ENCODE results near the gene FN3K.
A peak's percentile ranks its signal among the peaks of the same experiment; 100 is the strongest.

The FN3K gene

GRCh38 chr17:82703935-82704865, 31.2 kb upstream of the FN3K start:
- DNase-seq: no peak

- DNase-seq: no peak
Measured at GRCh38 chr17:82704886-82705285, 30.5 kb upstream of the FN3K start.

- DNase-seq: no peak
Measured at GRCh38 chr17:82705756-82706155, 29.7 kb upstream of the FN3K start.

- DNase-seq: no peak
Measured at GRCh38 chr17:82709024-82709675, 26.3 kb upstream of the FN3K start.

- DNase-seq: no peak
Measured at GRCh38 chr17:82709676-82710498, 25.5 kb upstream of the FN3K start.

GRCh38 chr17:82710499-82711232, 24.7 kb upstream of the FN3K start:
- no peak for DNase-seq

GRCh38 chr17:82713071-82713723, 22.2 kb upstream of the FN3K start:
- DNase-seq: no peak

GRCh38 chr17:82716203-82717010, 19.0 kb upstream of the FN3K start, which contains the start of gene FN3KRP:
Gene FN3KRP, plus strand, starts transcription at chr17:82716706. Its CDS starts 50 bp downstream, at chr17:82716756.
- DNase-seq: peak; percentile 93

- no peak for DNase-seq
Measured at GRCh38 chr17:82718986-82719685, 16.3 kb upstream of the FN3K start.

GRCh38 chr17:82720204-82720603, 15.2 kb upstream of the FN3K start:
- no peak for DNase-seq

GRCh38 chr17:82722341-82723013, 12.9 kb upstream of the FN3K start:
- DNase-seq: no peak

GRCh38 chr17:82723169-82723807, 12.1 kb upstream of the FN3K start:
- DNase-seq: no peak

- DNase-seq: no peak
Measured at GRCh38 chr17:82726427-82726826, 9.0 kb upstream of the FN3K start.

GRCh38 chr17:82729479-82730260, 5.7 kb upstream of the FN3K start:
- no peak for DNase-seq

- DNase-seq: no peak
Measured at GRCh38 chr17:82732118-82732743, 3.2 kb upstream of the FN3K start.

GRCh38 chr17:82736511-82737185, 1.2 kb downstream of the FN3K start:
- DNase-seq: no peak

All from stimulated activated CD8-positive, alpha-beta memory T cell treated with anti-CD3 and anti-CD28 coated beads, Interleukin-4, amount 100 ng/mL, for 48 hours (primary cell).